H9 (cell line): Measurements from ENCODE around the gene AP2A1. TPM values are rescaled to one million over a fixed set of nuclear protein-coding genes. Genes with fewer than 3 reads are reported as not detected.

ENCODE experiments used
- DNase-seq: peaks from one replicate; pipeline ENCODE4 v3.0.0-alpha.2; 2017
- H2AFZ ChIP-seq: one replicate; pipeline ENCODE4 v1.6.1; 2013; ENCODE audit warnings: mild to moderate bottlenecking, low read length, control low read depth, moderate library complexity
- H2AK5ac ChIP-seq: 2 replicates; pipeline ENCODE4 v1.6.1; 2013; ENCODE audit warnings: low read length, control low read depth, mixed read lengths; ENCODE audit not compliant: insufficient read length
- H2BK120ac ChIP-seq: one replicate; pipeline ENCODE4 v1.6.1; 2013; ENCODE audit warnings: low read depth, mild to moderate bottlenecking, low read length, control low read depth, inconsistent platforms; ENCODE audit not compliant: poor library complexity, severe bottlenecking
- H2BK12ac ChIP-seq: 2 replicates; pipeline ENCODE4 v1.6.1; 2013; ENCODE audit warnings: low read length, control low read depth, mixed read lengths, low read depth; ENCODE audit not compliant: insufficient read length
- H2BK15ac ChIP-seq: 2 replicates; pipeline ENCODE4 v1.6.1; 2013; ENCODE audit warnings: low read depth, low read length, control low read depth
- H2BK20ac ChIP-seq: one replicate; pipeline ENCODE4 v1.6.1; 2013; ENCODE audit warnings: low read depth, mild to moderate bottlenecking, low read length, control low read depth, inconsistent platforms; ENCODE audit not compliant: poor library complexity, severe bottlenecking
- H2BK5ac ChIP-seq: 2 replicates; pipeline ENCODE4 v1.6.1; 2013; ENCODE audit warnings: low read length, control low read depth, mixed read lengths; ENCODE audit not compliant: insufficient read length
- H3K14ac ChIP-seq: 2 replicates; pipeline ENCODE4 v1.6.1; 2013; ENCODE audit warnings: low read length, control low read depth; ENCODE audit not compliant: insufficient read depth
- H3K18ac ChIP-seq: 2 replicates; pipeline ENCODE4 v1.6.1; 2013; ENCODE audit warnings: low read depth, mild to moderate bottlenecking, mixed read lengths, low read length, control low read depth; ENCODE audit not compliant: insufficient read length
- H3K23ac ChIP-seq: 2 replicates; pipeline ENCODE4 v1.6.1; 2013; ENCODE audit warnings: low read length, control low read depth, mixed read lengths, low read depth; ENCODE audit not compliant: insufficient read length
- H3K23me2 ChIP-seq: 2 replicates; pipeline ENCODE4 v1.6.1; 2013; ENCODE audit warnings: low read depth, mild to moderate bottlenecking, mixed read lengths, low read length, control low read depth; ENCODE audit not compliant: insufficient read length, poor library complexity, severe bottlenecking
- H3K27ac ChIP-seq: 2 replicates; pipeline ENCODE4 v1.5.1; 2013; ENCODE audit warnings: low read length, control low read depth, mixed read lengths, low read depth; ENCODE audit not compliant: insufficient read length
- H3K27me3 ChIP-seq: 2 replicates; pipeline ENCODE4 v1.6.1; 2013; ENCODE audit warnings: low read length, control low read depth, inconsistent platforms; ENCODE audit not compliant: insufficient read depth
- H3K4ac ChIP-seq: 2 replicates; pipeline ENCODE4 v1.6.1; 2013; ENCODE audit warnings: low read depth, mild to moderate bottlenecking, control low read depth, inconsistent platforms, low read length, moderate library complexity
- H3K4me1 ChIP-seq: 2 replicates; pipeline ENCODE4 v1.6.1; 2013; ENCODE audit warnings: low read length, control low read depth, inconsistent platforms; ENCODE audit not compliant: insufficient read depth
- H3K4me2 ChIP-seq: 2 replicates; pipeline ENCODE4 v1.6.1; 2013; ENCODE audit warnings: low read length, control low read depth, mixed read lengths; ENCODE audit not compliant: insufficient read length, insufficient read depth
- H3K56ac ChIP-seq: 2 replicates; pipeline ENCODE4 v1.6.1; 2013; ENCODE audit warnings: low read depth, mild to moderate bottlenecking, mixed read lengths, low read length, control low read depth; ENCODE audit not compliant: insufficient read length
- H3K79me1 ChIP-seq: 2 replicates; pipeline ENCODE4 v1.6.1; 2013; ENCODE audit warnings: low read depth, mild to moderate bottlenecking, moderate library complexity, low read length, control low read depth, inconsistent platforms; ENCODE audit not compliant: insufficient read depth, poor library complexity, severe bottlenecking
- H3K79me2 ChIP-seq: 2 replicates; pipeline ENCODE4 v1.6.1; 2013; ENCODE audit warnings: low read length, control low read depth, inconsistent platforms; ENCODE audit not compliant: insufficient read depth
- H3K9ac ChIP-seq: 2 replicates; pipeline ENCODE4 v1.6.1; 2013; ENCODE audit warnings: low read length, control low read depth, mixed read lengths; ENCODE audit not compliant: insufficient read length; ENCODE audit errors: extremely low read depth
- H3K9me3 ChIP-seq: one replicate; pipeline ENCODE4 v1.6.1; 2013; ENCODE audit warnings: low read depth, low read length, inconsistent platforms; ENCODE audit not compliant: control insufficient read depth
- H3T11ph ChIP-seq: one replicate; pipeline ENCODE4 v1.6.1; 2013; ENCODE audit warnings: mild to moderate bottlenecking, low read length, control low read depth, inconsistent platforms
- H4K20me1 ChIP-seq: one replicate; pipeline ENCODE4 v1.6.1; 2013; ENCODE audit not compliant: control insufficient read depth, insufficient read length, insufficient read depth
- H4K5ac ChIP-seq: 2 replicates; pipeline ENCODE4 v1.6.1; 2013; ENCODE audit warnings: low read depth, mild to moderate bottlenecking, mixed read lengths, low read length, control low read depth; ENCODE audit not compliant: insufficient read length
- H4K8ac ChIP-seq: replicated peaks from 2 replicates; pipeline ENCODE4 v1.6.1; 2013; ENCODE audit warnings: low read length, control low read depth, mixed read lengths, low read depth; ENCODE audit not compliant: insufficient read length
- H4K91ac ChIP-seq: 2 replicates; pipeline ENCODE4 v1.6.1; 2013; ENCODE audit warnings: low read depth, mild to moderate bottlenecking, moderate library complexity, mixed read lengths, low read length, control low read depth; ENCODE audit not compliant: insufficient read length
- H3K27ac Mint-ChIP-seq, 3 experiments: 2 replicates in 2 of 3; 3 replicates in 1 of 3; pipeline ENCODE4 v1.8.0; 2020 to 2021; ENCODE audit warnings: mixed read lengths in 3 of 3, mild to moderate bottlenecking in 1 of 3, moderate library complexity in 1 of 3
- H3K27me3 Mint-ChIP-seq: 2 replicates; pipeline ENCODE4 v1.8.0; 2021; ENCODE audit warnings: low read depth, mild to moderate bottlenecking, moderate library complexity, mixed read lengths
- H3K36me3 Mint-ChIP-seq, 3 experiments: 2 replicates in 2 of 3; 3 replicates in 1 of 3; pipeline ENCODE4 v1.8.0; 2020 to 2021; ENCODE audit warnings: low read depth in 3 of 3, mixed read lengths in 3 of 3; ENCODE audit not compliant: insufficient read depth in 1 of 3
- H3K4me1 Mint-ChIP-seq, 2 experiments: 2 replicates each; pipeline ENCODE4 v1.8.0; 2020; ENCODE audit warnings: mixed read lengths in 2 of 2
- H3K4me3 Mint-ChIP-seq, 2 experiments: 2 replicates in 1 of 2; 3 replicates in 1 of 2; pipeline ENCODE4 v1.8.0; 2020 to 2021; ENCODE audit warnings: mild to moderate bottlenecking in 2 of 2, mixed read lengths in 2 of 2, moderate library complexity in 1 of 2
- H3K9me3 Mint-ChIP-seq, 2 experiments: 2 replicates in 1 of 2; 3 replicates in 1 of 2; pipeline ENCODE4 v1.8.0; 2020; ENCODE audit warnings: mild to moderate bottlenecking in 2 of 2, mixed read lengths in 2 of 2, moderate library complexity in 1 of 2
- WGBS: extraction: QIAGEN DNeasy Blood & Tissue Kit; methylation state at CpG from one replicate; pipeline ENCODE4 v1.1.7; 2013; ENCODE audit warnings: missing lambda C conversion rate, low lambda C conversion rate, mixed read lengths; ENCODE audit not compliant: insufficient read length; ENCODE audit errors: extremely low coverage; 5-methylcytosine and 5-hydroxymethylcytosine counted together
- total RNA-seq: library from RNA; stranded (reverse); gene quantifications from 2 replicates; pipeline ENCODE4 v1.2.1, GENCODE V29; 2021
- TF ChIP-seq, protein P1 (sequence below): fragments of 200-600 bp; sonication (generic); conservative IDR thresholded peaks from 3 replicates; pipeline ENCODE4 v1.8.0; 2021; ENCODE audit warnings: antibody characterized with exemption, mild to moderate bottlenecking

The AP2A1 gene
- total RNA-seq, 1 experiment from 2014 or later = 108 TPM

GRCh38 chr19:49836176-49837008 is 69.6 kb downstream of the AP2A1 start:
- H3K27ac ChIP-seq = no peak overlapping the region
- no peak overlapping the region for H3K23ac ChIP-seq
- H3K9ac ChIP-seq = no peak overlapping the region
- H4K5ac ChIP-seq = no peak overlapping the region
- H4K8ac ChIP-seq = no peak overlapping the region
- no peak overlapping the region for H3K4ac ChIP-seq
- H2BK12ac ChIP-seq = no peak overlapping the region
- DNase-seq = no peak
- no peaks in the 10 kb centered on the region for H3K79me2 ChIP-seq
- no peak overlapping the region for H2AK5ac ChIP-seq
- peaks cover 1% of the 10 kb centered on the region; the same call in 1 of the 2 replicates for H3K27me3 Mint-ChIP-seq
- no peak overlapping the region for H3K27ac Mint-ChIP-seq
- no peak overlapping the region for H3K4me2 ChIP-seq
- H2BK15ac ChIP-seq = no peak overlapping the region
- H3K56ac ChIP-seq = no peak overlapping the region
- H4K91ac ChIP-seq = no peak overlapping the region
- no peaks in the 10 kb centered on the region for H3K9me3 Mint-ChIP-seq
- H3K14ac ChIP-seq = no peak overlapping the region
- no peak overlapping the region for H2BK20ac ChIP-seq
- H3K79me1 ChIP-seq = no peaks in the 10 kb centered on the region
- TF ChIP-seq, protein P1, sequence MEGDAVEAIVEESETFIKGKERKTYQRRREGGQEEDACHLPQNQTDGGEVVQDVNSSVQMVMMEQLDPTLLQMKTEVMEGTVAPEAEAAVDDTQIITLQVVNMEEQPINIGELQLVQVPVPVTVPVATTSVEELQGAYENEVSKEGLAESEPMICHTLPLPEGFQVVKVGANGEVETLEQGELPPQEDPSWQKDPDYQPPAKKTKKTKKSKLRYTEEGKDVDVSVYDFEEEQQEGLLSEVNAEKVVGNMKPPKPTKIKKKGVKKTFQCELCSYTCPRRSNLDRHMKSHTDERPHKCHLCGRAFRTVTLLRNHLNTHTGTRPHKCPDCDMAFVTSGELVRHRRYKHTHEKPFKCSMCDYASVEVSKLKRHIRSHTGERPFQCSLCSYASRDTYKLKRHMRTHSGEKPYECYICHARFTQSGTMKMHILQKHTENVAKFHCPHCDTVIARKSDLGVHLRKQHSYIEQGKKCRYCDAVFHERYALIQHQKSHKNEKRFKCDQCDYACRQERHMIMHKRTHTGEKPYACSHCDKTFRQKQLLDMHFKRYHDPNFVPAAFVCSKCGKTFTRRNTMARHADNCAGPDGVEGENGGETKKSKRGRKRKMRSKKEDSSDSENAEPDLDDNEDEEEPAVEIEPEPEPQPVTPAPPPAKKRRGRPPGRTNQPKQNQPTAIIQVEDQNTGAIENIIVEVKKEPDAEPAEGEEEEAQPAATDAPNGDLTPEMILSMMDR = no peak
- peaks cover 0 to 5% of the 10 kb centered on the region in 2 experiments; a peak in 2 of 4 replicates for H3K4me1 Mint-ChIP-seq
- no CpG with 5 or more reads among the region's 20 CpGs for WGBS
- no peak overlapping the region for H3T11ph ChIP-seq
- H3K18ac ChIP-seq = no peak overlapping the region
- no peaks in the 10 kb centered on the region for H4K20me1 ChIP-seq
- no peak overlapping the region for H2BK120ac ChIP-seq
- no peaks in the 10 kb centered on the region for H3K23me2 ChIP-seq
- no peak overlapping the region for H3K4me3 Mint-ChIP-seq
- H3K9me3 ChIP-seq = no peaks in the 10 kb centered on the region
- H2BK5ac ChIP-seq = no peak overlapping the region
- H3K4me1 ChIP-seq = no peaks in the 10 kb centered on the region
- no peaks in the 10 kb centered on the region for H3K27me3 ChIP-seq
- H3K36me3 Mint-ChIP-seq = peaks cover 26 to 80% (median 72%) of the 10 kb centered on the region in 3 experiments
- H2AFZ ChIP-seq = no peak overlapping the region
